Activated CD4-positive, alpha-beta memory T cell treated with anti-CD3 and anti-CD28 coated beads, Interleukin-2, amount 10 ng/mL, durations not matched to agents 7 days and 5 days (primary cell): ENCODE measurements around the gene LAMB2. TPM values are rescaled to one million over a fixed set of nuclear protein-coding genes. Genes with fewer than 3 reads are reported as not detected.

Experiments used
- CTCF ChIA-PET: fragments of 350-600 bp; sonication (Branson Sonifier 250); formaldehyde crosslinking; loops from one replicate; lab custom pipeline; 2021; ENCODE audit warnings: antibody characterized with exemption, inconsistent platforms; lab: Charles Lee
- POLR2A ChIA-PET: fragments of 350-600 bp; sonication (Branson Sonifier 250); formaldehyde crosslinking; loops from one replicate; lab custom pipeline; 2021; ENCODE audit warnings: antibody characterized with exemption; lab: Charles Lee
- DNase-seq: peaks from one replicate; pipeline ENCODE4 v3.0.0-alpha.2; 2020
- H3K27ac Mint-ChIP-seq: one replicate; pipeline ENCODE4 v1.8.0; 2021; ENCODE audit warnings: mild to moderate bottlenecking, mixed read lengths
- H3K27me3 Mint-ChIP-seq: one replicate; pipeline ENCODE4 v1.8.0; 2021; ENCODE audit warnings: mixed read lengths
- H3K36me3 Mint-ChIP-seq: one replicate; pipeline ENCODE4 v1.8.0; 2021; ENCODE audit warnings: low read depth, mixed read lengths
- H3K4me1 Mint-ChIP-seq: one replicate; pipeline ENCODE4 v1.8.0; 2021; ENCODE audit warnings: mixed read lengths
- H3K4me3 Mint-ChIP-seq: one replicate; pipeline ENCODE4 v1.8.0; 2021; ENCODE audit warnings: mild to moderate bottlenecking, mixed read lengths
- H3K9me3 Mint-ChIP-seq: one replicate; pipeline ENCODE4 v1.8.0; 2021; ENCODE audit warnings: mixed read lengths
- total RNA-seq, 2 experiments: library from RNA; stranded (reverse); gene quantifications; one replicate each; pipeline ENCODE4 v1.2.3, GENCODE V29; 2021

Gene LAMB2
- total RNA-seq: not detected

GRCh38 chr3:49132437-49133225, at the start of gene LAMB2:
Gene LAMB2, minus strand, starts transcription at chr3:49133050. Its CDS starts 183 bp downstream, at chr3:49132867.
- CTCF ChIA-PET: no interaction called here
- DNase-seq: no peak
- Mint-ChIP-seq H3K36me3 (no peaks in the 10 kb centered on the region), H3K27ac (no peak within 1 kb of the TSS), H3K9me3 (no peaks in the 10 kb centered on the region), H3K4me3 (no peak within 1 kb of the TSS), H3K27me3 (peaks cover 8% of the 10 kb centered on the region), H3K4me1 (no peaks in the 10 kb centered on the region)
- POLR2A ChIA-PET: interaction anchor here (2.0 to 2.5 kb wide), 2 partner anchors 12 to 39 kb away, joined by 6 to 10 read pairs; partner anchors contain the start of genes QRICH1 and USP19

- DNase-seq: no peak
- no peaks in the 10 kb centered on the region for H3K4me1 Mint-ChIP-seq
- no peak overlapping the region for H3K4me3 Mint-ChIP-seq
- peaks cover 14% of the 10 kb centered on the region for H3K27me3 Mint-ChIP-seq
- H3K27ac Mint-ChIP-seq: no peak overlapping the region
- no peaks in the 10 kb centered on the region for H3K36me3 Mint-ChIP-seq
- ChIA-PET CTCF (interaction anchor here (0.6 to 3.7 kb wide), 4 partner anchors 11 to 1366 kb away, joined by 3 to 17 read pairs (median 3); partner anchors contain the start of gene KLHDC8B), POLR2A (no interaction called here)
- H3K9me3 Mint-ChIP-seq: no peaks in the 10 kb centered on the region
These were observed 48.5 kb upstream of the LAMB2 start for GRCh38 chr3:49181351-49181750.

- ChIA-PET POLR2A (no interaction called here), CTCF (interaction anchor here (1.1 to 3.7 kb wide), 2 partner anchors 9 to 269 kb away, joined by 4 to 17 read pairs; partner anchors contain the start of gene KLHDC8B)
- no peaks in the 10 kb centered on the region for H3K36me3 Mint-ChIP-seq
These were observed 47.3 kb upstream of the LAMB2 start for GRCh38 chr3:49180116-49180515.

GRCh38 chr3:49177073-49177472, 44.2 kb upstream of the LAMB2 start:
- ChIA-PET CTCF (no interaction called here), POLR2A (no interaction called here)
- peaks cover 14% of the 10 kb centered on the region for H3K27me3 Mint-ChIP-seq
- DNase-seq: no peak
- peaks cover 4% of the 10 kb centered on the region for H3K4me1 Mint-ChIP-seq
- H3K9me3 Mint-ChIP-seq: no peaks in the 10 kb centered on the region
- no peak overlapping the region for H3K27ac Mint-ChIP-seq
- H3K4me3 Mint-ChIP-seq: no peak overlapping the region
- no peaks in the 10 kb centered on the region for H3K36me3 Mint-ChIP-seq

More at GRCh38 chr3:49180116-49180515, 47.3 kb upstream of the LAMB2 start:
- Mint-ChIP-seq H3K4me3 (no peak overlapping the region), H3K9me3 (no peaks in the 10 kb centered on the region), H3K4me1 (no peaks in the 10 kb centered on the region), H3K27ac (no peak overlapping the region), H3K27me3 (peaks cover 14% of the 10 kb centered on the region)
- DNase-seq: no peak

- DNase-seq: no peak
- Mint-ChIP-seq H3K27me3 (peaks cover 13% of the 10 kb centered on the region), H3K9me3 (no peaks in the 10 kb centered on the region), H3K4me1 (peaks cover 9% of the 10 kb centered on the region), H3K27ac (no peak overlapping the region), H3K4me3 (no peak overlapping the region), H3K36me3 (no peaks in the 10 kb centered on the region)
- ChIA-PET CTCF (no interaction called here), POLR2A (no interaction called here)
These were observed 42.7 kb upstream of the LAMB2 start for GRCh38 chr3:49175530-49175929.

GRCh38 chr3:49174397-49174985, 41.6 kb upstream of the LAMB2 start:
- H3K4me1 Mint-ChIP-seq: peaks cover 11% of the 10 kb centered on the region
- no peak overlapping the region for H3K4me3 Mint-ChIP-seq
- no peak overlapping the region for H3K27ac Mint-ChIP-seq
- H3K9me3 Mint-ChIP-seq: no peaks in the 10 kb centered on the region
- CTCF ChIA-PET: no interaction called here
- no peak for DNase-seq
- POLR2A ChIA-PET: interaction anchor here (1.1 kb wide), 1 partner anchor 9 kb away, joined by 3 read pairs; no protein-coding TSS in a partner anchor
- peaks cover 12% of the 10 kb centered on the region for H3K27me3 Mint-ChIP-seq
- H3K36me3 Mint-ChIP-seq: no peaks in the 10 kb centered on the region

GRCh38 chr3:49173792-49174170, 40.9 kb upstream of the LAMB2 start:
- DNase-seq: no peak
- ChIA-PET CTCF (interaction anchor here (1.1 kb wide), 1 partner anchor 276 kb away, joined by 6 read pairs; no protein-coding TSS in a partner anchor), POLR2A (no interaction called here)
- peaks cover 11% of the 10 kb centered on the region for H3K4me1 Mint-ChIP-seq
- H3K9me3 Mint-ChIP-seq: no peaks in the 10 kb centered on the region
- H3K4me3 Mint-ChIP-seq: no peak overlapping the region
- no peaks in the 10 kb centered on the region for H3K36me3 Mint-ChIP-seq
- H3K27me3 Mint-ChIP-seq: peaks cover 5% of the 10 kb centered on the region
- no peak overlapping the region for H3K27ac Mint-ChIP-seq

GRCh38 chr3:49173116-49173791, 40.4 kb upstream of the LAMB2 start:
- CTCF ChIA-PET: interaction anchor here (1.1 kb wide), 1 partner anchor 276 kb away, joined by 6 read pairs; no protein-coding TSS in a partner anchor
- Mint-ChIP-seq H3K36me3 (no peaks in the 10 kb centered on the region), H3K27me3 (peaks cover 2% of the 10 kb centered on the region), H3K9me3 (no peaks in the 10 kb centered on the region), H3K4me3 (no peak overlapping the region), H3K27ac (no peak overlapping the region), H3K4me1 (peaks cover 11% of the 10 kb centered on the region)
- DNase-seq: no peak
- POLR2A ChIA-PET: no interaction called here

- peaks cover 11% of the 10 kb centered on the region for H3K4me1 Mint-ChIP-seq
- no peaks in the 10 kb centered on the region for H3K9me3 Mint-ChIP-seq
- no peak overlapping the region for H3K4me3 Mint-ChIP-seq
- no peak overlapping the region for H3K27ac Mint-ChIP-seq
- DNase-seq: no peak
- ChIA-PET CTCF (interaction anchor here (1.7 kb wide), 1 partner anchor 14 kb away, joined by 4 read pairs; no protein-coding TSS in a partner anchor), POLR2A (no interaction called here)
- H3K27me3 Mint-ChIP-seq: peaks cover 2% of the 10 kb centered on the region
- H3K36me3 Mint-ChIP-seq: no peaks in the 10 kb centered on the region
These were observed 39.7 kb upstream of the LAMB2 start for GRCh38 chr3:49172551-49173041.

- Mint-ChIP-seq H3K36me3 (no peaks in the 10 kb centered on the region), H3K4me1 (peaks cover 11% of the 10 kb centered on the region), H3K27me3 (peaks cover 2% of the 10 kb centered on the region), H3K9me3 (no peaks in the 10 kb centered on the region), H3K4me3 (peak overlapping the region; percentile 18), H3K27ac (no peak overlapping the region)
- POLR2A ChIA-PET: interaction anchor here (0.8 to 1.5 kb wide), 2 partner anchors 50 to 51 kb away, joined by 3 read pairs; partner anchors contain the start of gene USP19
- no peak for DNase-seq
- CTCF ChIA-PET: interaction anchor here (1.1 to 2.8 kb wide), 7 partner anchors 9 to 168 kb away, joined by 3 to 17 read pairs (median 5); partner anchors contain the start of genes USP19 and USP4
These were observed 39.1 kb upstream of the LAMB2 start for GRCh38 chr3:49171775-49172500.

GRCh38 chr3:49171119-49171774, 38.4 kb upstream of the LAMB2 start, which contains the start of gene KLHDC8B:
Gene KLHDC8B, plus strand, starts transcription at chr3:49171598. Its CDS starts 1,172 bp downstream, at chr3:49172770.
- Mint-ChIP-seq H3K27ac (no peak within 1 kb of the TSS), H3K36me3 (peaks cover 3% of the 10 kb centered on the region), H3K27me3 (peaks cover 2% of the 10 kb centered on the region), H3K4me1 (peaks cover 16% of the 10 kb centered on the region), H3K4me3 (peak within 1 kb of the TSS; percentile 76), H3K9me3 (peaks cover 2% of the 10 kb centered on the region)
- CTCF ChIA-PET: interaction anchor here (0.6 to 2.8 kb wide), 21 partner anchors 10 to 299 kb away, joined by 3 to 17 read pairs (median 4); partner anchors contain the start of genes DAG1, QRICH1, USP19 and USP4
- peak; percentile 85 for DNase-seq
- POLR2A ChIA-PET: interaction anchor here (0.8 to 1.5 kb wide), 3 partner anchors 50 to 150 kb away, joined by 3 to 7 read pairs (median 3); partner anchors contain the start of genes NDUFAF3 and USP19
